ENCODE data around the gene ANKZF1. TPM values are rescaled to one million over a fixed set of nuclear protein-coding genes. Genes with fewer than 3 reads are reported as not detected.

The ANKZF1 gene
- total RNA-seq, 1 donor from 2014 or later: 27.3 TPM

DNA sequence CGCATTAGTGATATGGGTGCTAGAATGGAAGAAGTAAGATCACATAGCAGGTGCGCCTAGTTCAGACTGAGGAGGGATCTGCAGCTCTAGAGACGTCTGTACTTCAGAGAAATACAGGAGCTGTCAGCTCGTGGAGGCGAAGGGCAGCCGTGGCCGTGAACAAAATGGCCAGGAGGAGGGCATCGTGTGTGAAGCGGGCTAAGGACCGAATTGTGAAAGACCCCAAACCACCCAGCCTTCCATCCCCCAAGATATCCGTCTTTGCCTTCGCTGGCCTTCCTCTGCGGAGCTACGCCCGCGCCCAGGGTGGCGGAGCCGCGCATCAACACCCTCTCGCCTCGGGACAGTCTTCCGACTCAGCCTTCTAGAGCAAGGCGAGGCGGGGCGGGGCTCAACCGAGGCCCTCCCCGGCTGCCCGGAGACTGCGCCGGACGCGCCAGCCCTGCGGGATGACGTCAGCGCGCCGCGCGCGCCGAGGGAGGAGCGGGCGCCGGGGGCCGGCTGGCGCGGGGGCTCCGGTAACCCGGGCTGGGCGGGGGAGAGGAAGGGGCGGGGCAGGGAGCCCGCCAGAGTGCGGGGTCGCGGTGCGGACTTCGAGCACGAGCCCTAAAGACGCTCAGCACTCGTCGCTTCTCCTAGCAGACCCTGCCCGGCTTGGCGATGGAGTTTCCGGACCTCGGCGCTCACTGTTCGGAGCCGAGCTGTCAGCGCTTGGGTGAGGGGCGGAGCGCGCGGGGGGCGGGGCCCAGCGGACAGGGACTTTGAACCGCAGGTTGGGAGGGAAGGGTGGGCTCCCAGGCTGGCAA, 23.1 kb upstream of the ANKZF1 start, which contains the start of gene ZFAND2B:
Gene ZFAND2B, plus strand, starts transcription at position 455 of the 806 bp plus-strand sequence. Its CDS starts 206 bp downstream, at position 661.
- intact Hi-C loops (cut with DNase I): no loop called here
- DNase-seq (peak; percentile 97), ATAC-seq (ENCODE audit: poor library complexity) (peak; percentile 98)

DNA sequence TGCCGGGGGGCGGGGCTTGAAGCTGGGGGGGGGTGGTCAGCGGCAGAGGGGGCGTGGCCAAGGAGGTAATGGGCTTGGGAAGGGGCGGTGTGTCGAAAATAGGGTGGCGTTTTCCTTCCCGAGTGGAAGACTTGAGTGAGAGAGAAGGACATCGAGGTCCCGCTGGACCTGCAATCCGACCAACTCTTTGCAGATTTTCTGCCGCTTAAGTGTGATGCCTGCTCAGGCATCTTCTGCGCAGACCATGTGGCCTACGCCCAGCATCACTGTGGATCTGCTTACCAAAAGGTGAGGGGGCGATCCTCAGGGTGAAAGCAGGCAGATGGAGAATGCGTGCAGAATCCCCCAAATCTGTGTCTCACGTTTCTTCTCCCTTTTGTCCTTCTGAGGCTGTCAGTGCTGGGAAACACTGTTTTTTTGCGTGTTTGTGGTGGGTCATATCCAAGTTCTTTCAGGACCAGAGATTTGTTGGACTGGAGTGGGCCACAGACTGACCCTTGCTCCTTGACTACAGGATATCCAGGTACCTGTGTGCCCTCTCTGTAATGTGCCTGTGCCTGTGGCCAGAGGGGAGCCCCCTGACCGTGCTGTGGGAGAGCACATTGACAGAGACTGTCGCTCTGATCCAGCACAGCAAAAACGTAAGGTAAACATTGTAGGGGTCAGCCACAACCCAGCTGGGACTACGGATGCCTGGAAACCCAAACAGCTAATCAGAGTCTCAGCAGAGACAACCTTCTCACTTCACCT, 22.3 kb upstream of the ANKZF1 start:
- intact Hi-C loops (cut with DNase I): no loop called here
- DNase-seq (no peak), ATAC-seq (ENCODE audit: poor library complexity) (no peak)

DNA sequence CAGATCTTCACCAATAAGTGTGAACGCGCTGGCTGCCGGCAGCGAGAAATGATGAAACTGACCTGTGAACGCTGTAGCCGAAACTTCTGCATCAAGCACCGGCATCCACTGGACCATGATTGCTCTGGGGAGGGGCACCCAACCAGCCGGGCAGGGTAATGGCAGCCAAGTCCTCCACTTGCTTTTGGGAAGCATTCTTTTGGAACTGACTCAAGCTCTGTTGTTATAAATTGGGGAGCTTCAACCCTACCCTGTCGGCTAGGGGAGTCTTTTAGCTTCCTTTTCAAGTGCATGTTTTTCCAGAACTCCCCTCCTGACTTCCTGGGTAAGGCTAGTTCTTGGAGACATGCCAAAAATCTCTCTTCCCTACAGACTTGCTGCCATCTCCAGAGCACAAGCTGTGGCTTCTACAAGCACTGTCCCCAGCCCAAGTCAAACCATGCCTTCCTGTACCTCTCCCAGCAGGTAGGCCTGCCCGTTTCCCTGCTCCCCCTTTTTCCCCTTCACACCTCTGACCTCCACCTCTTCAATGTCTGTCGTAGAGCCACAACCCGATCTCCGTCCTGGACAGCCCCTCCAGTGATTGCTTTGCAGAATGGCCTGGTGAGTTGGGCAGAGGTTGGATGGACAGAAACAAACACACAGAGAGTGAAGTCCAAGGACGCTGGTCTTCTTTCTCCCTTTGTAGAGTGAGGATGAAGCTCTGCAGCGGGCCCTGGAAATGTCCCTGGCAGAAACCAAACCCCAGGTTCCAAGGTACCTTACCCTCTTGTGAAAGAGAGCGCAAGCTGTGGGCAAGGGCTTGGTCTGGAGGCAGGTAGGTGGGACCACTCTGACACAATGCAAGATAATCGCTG, 21.5 kb upstream of the ANKZF1 start:
- DNase-seq: no peak
- ATAC-seq (ENCODE audit: poor library complexity): no peak
- intact Hi-C loops (cut with DNase I): no loop called here

- DNase-seq (no peak), ATAC-seq (ENCODE audit: poor library complexity) (no peak)
- intact Hi-C loops (cut with DNase I): no loop called here
Measured at GRCh38 chr2:219209236-219210195, 20.1 kb upstream of the ANKZF1 start.

GRCh38 chr2:219210196-219210885, 19.3 kb upstream of the ANKZF1 start:
- no peak for DNase-seq
- intact Hi-C loops (cut with DNase I): no loop called here
- ATAC-seq (ENCODE audit: poor library complexity): no peak

DNA sequence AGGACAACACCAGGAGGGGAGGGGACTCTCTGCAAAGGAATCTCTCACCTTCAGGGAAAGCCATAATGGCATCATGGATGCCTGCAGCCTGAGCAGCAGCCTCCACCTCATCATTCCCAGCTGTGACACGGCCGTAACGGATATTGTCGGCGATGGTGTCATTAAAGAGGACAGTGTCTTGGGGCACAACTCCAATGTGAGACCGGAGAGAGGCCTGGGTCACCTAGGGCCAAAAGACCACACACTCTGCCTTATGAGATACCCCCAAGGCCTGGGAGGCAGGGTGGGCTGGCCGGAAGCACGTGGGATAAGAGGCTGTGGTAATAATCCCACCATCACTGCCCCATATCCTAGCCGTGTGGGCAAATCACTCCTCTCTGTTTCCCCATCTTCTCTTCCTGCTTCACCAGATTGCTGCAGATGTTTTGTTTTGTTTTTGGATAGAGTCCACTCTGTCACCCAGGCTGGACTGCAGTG, 18.7 kb upstream of the ANKZF1 start:
- ATAC-seq (ENCODE audit: poor library complexity): no peak
- DNase-seq: no peak
- intact Hi-C loops (cut with DNase I): no loop called here

DNA sequence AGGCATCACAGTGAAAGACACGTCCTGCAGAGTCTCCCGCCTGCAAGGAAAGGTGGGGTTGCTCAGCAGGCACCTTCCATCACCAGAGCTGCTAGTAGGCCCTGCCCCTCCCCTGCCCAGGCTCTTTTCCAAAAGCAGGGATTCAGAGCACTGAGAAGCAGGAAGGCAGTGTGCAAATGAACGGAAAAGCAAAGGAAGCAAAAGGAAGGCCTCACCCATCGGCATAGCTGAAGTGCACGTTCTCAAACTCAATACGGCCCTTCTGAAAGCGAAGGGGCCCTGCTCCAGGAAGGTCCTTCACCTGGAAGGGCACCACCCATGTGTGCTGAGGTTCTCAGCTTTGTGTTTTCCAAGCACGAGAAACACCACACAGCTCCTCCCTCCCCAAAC, 16.6 kb upstream of the ANKZF1 start:
- intact Hi-C loops (cut with DNase I): no loop called here
- no peak for ATAC-seq (ENCODE audit: poor library complexity)
- no peak for DNase-seq

DNA sequence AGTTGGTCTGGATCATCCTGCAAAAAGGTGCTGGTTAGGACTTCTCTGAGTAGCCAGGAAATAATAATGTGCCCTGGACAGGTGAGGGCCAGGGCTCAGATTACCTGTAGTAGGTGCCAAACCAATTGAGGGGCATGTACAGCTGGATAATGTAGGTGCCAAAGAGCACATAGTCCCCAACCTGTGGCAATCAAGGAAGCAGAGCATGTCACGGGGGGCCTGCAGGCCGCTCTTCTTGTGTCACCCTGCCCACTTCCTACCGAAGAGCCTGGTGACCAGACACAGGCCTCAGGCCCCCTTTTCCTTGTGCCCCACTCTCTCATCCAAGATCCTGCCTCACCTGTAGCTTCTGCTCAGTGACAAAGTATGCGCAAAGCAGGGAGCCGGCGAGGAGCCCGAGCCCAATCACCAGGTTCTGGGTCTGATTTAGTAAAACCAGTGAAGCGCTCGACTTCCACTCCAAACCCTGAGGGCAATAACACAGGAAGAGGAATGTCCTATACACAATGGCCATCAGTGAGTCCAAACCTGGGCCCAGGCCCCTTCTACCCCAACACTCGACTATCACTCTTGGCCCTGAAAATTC, 16.0 kb upstream of the ANKZF1 start:
- intact Hi-C loops (cut with DNase I): no loop called here
- DNase-seq (no peak), ATAC-seq (ENCODE audit: poor library complexity) (no peak)

- intact Hi-C loops (cut with DNase I): no loop called here
- ATAC-seq (ENCODE audit: poor library complexity) (no peak), DNase-seq (no peak)
Measured at GRCh38 chr2:219214141-219214540, 15.5 kb upstream of the ANKZF1 start.

- intact Hi-C loops (cut with DNase I): loop anchor here (5.0 kb wide), 1 partner anchor 37 kb away; the partner anchor contains the start of genes CNPPD1 and RETREG2
- no peak for DNase-seq
- ATAC-seq (ENCODE audit: poor library complexity): no peak
Measured at GRCh38 chr2:219214786-219215185, 14.8 kb upstream of the ANKZF1 start.

DNA sequence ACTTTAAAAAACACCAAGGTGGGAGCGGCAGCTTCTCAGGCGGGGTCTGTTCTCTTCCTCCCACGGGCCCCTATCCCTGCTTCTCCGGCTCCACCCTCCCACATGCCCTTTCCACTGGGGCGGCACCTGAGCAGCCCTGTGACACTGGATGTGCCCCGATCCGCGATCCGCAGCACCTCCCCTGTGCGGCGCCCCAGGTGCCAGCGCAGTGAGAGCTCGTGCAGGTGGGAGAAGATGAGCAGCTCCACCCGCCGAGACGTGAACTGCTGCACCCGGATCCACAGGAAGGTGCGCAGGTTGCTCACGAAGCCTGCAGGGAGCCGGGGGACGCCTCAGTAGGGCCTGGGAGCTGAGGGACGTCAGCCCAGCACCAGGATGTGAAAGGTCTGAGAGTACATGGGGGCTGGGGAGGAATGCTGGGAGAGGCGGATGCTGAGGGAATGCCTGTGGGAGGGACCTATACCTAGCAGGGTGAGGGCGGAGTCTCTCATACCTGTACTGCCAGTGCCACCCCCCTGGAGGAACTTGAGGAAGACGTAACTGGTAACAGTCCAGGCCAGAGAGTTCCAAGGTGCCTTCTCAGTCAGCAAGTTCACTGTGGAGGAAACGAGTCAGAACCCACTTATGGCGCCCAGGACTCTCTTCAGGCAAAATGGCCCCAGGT, 13.6 kb upstream of the ANKZF1 start:
- ATAC-seq (ENCODE audit: poor library complexity) (no peak), DNase-seq (no peak)
- intact Hi-C loops (cut with DNase I): loop anchor here (5.0 kb wide), 1 partner anchor 39 kb away; the partner anchor contains the start of genes CNPPD1 and RETREG2

GRCh38 chr2:219216535-219216915, 13.1 kb upstream of the ANKZF1 start:
- intact Hi-C loops (cut with DNase I): loop anchor here (5.0 kb wide), 1 partner anchor 39 kb away; the partner anchor contains the start of genes CNPPD1 and RETREG2
- ATAC-seq (ENCODE audit: poor library complexity): no peak
- DNase-seq: no peak

DNA sequence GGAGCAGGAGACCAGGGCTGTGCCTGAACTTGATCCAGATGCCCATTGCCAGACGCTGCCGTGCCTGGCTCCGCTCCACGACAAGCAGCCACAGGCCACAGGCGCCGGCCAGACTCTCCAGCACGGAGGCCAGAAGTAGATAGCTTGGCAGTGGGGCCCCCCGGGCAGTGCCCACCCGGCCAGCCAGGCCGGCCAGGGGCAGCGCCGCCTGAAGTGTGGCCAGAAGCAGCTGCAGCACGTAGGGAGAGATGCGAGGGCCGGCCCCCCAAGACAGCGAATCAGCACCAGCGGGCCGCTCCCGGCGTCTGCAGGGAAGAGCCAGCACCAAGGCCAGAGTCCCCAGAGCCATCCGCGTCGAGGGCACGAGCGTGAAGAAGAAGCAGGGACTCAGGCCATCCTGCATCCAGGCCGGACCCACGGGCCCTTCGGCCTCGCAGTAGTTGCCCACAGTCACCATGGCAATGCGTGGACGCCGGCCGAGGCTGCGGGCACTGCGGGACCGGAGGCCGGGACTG, 11.3 kb upstream of the ANKZF1 start:
- ATAC-seq (ENCODE audit: poor library complexity): peak; percentile 62
- peak; percentile 78 for DNase-seq

GRCh38 chr2:219218732-219219701, 10.6 kb upstream of the ANKZF1 start, which contains the start of gene ABCB6:
Gene ABCB6 (minus strand): TSS chr2:219218958. CDS start chr2:219218673, 285 bp downstream.
- peak; percentile 93 for ATAC-seq (ENCODE audit: poor library complexity)
- peak; percentile 99 for DNase-seq
- intact Hi-C loops (cut with DNase I): loop anchor here (5.0 kb wide), 1 partner anchor 42 kb away; the partner anchor contains the start of genes CNPPD1 and RETREG2

More for the DNA sequence above, 11.3 kb upstream of the ANKZF1 start:
- intact Hi-C loops (cut with DNase I): loop anchor here (5.0 kb wide), 1 partner anchor 41 kb away; the partner anchor contains the start of genes CNPPD1 and RETREG2
